ENCODE results near the gene THADA.
"Not testable (repeated sequence)": the region's sequence is repeated elsewhere in the genome, so short reads cannot be mapped to it uniquely, and the experiment has no call there.

Gene THADA

DNA sequence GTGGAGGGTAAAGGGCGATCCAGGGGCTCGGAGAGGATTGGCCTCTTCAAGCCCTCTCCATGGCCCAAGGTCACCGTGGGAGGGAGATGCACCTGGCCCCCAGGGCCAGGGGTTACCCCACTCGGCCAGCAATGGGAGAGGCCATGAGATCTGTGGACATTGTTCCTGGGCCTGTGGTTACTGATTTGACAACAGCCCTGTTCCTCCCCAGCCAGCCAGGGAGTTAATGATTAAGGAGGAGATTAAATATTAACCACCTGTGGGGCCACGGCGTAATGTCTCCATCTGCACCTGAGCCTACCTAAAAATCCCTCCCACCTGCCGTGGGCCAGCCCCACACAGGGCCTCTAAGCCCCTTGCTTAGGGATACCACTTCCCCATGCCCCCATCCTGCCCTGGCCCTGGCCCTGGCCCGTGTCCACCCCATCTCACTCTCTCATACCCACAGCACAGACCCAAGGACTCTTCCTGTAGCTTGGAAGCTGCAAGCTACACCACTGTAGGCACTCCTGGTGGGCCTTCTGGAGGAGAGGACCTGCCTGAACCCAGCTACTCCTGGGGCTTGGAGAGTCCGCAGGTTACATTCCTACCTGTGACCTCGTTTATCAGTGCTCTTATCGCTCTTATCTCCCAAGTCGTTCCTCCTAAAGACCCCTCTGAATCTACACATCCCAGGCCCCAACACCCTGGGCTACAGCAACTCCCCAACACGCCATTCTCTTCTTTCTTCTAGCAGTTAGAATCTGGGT, 401.5 kb downstream of the THADA start:
- no peak for DNase-seq

DNA sequence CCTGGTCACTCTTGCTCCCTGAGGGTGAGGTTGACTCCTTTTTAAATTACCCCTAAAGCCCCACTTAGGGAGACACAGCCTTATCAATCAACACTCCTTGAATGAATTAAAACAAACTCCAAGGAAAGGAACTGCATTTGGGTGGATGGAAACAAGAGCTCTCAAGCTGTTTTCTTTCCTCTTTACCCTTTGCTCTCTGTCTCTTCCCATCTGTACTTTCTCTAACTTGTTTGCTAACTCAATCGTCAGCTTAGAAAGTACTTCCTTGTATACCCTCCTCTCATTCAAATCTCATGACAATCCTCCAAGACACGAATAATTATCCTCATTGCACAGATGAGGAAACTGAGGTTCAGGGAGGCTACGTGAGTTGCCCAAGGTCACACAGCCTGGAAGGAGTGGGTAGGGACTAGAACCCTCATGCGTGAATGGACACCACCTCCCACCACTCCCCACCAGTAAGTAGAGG, 402.2 kb downstream of the THADA start:
- DNase-seq, result no peak

DNA sequence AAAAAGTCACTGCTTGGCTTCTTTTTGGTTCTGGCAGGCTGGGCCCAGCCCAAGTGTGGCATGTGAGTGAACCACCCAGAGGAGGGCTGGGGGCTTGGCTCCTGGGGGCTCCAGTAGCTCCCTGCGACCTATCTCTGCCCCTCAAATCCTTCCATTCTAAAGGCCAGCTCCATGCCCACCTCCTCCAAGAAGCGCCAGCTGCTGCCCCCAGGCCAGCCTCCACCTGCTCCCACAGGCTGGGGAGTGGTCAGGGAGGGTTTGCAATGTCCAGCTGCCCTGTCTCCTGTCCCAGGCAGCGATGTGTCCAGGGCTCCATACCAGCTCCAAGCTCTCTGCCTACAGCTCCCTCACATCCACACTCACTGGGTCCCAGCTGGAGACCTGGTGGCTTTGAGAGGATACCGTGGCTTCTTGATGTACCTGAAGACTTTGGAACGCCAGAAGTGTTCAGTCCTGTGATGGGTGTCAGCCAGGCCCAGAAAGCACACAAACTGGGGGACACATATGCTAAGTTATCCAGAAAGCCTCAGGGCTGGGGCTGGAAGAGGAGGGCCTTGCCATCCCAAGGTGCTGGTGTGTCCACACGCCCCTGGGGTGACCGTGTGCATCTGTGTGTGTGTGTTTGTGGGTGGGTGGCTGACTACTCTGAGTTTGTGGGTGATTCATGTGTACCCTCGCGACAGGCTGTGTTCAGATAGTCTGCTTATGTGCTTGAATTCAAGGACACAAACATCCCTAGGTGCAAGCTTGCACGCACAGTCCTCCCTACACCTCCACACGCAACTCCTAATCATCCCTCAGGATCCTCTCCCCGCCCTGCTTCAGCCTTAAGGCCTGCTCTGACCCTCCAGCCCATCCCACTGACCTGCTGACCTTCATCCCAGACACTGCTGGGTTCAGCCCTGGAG, 402.8 kb downstream of the THADA start:
- DNase-seq, result no peak

DNA sequence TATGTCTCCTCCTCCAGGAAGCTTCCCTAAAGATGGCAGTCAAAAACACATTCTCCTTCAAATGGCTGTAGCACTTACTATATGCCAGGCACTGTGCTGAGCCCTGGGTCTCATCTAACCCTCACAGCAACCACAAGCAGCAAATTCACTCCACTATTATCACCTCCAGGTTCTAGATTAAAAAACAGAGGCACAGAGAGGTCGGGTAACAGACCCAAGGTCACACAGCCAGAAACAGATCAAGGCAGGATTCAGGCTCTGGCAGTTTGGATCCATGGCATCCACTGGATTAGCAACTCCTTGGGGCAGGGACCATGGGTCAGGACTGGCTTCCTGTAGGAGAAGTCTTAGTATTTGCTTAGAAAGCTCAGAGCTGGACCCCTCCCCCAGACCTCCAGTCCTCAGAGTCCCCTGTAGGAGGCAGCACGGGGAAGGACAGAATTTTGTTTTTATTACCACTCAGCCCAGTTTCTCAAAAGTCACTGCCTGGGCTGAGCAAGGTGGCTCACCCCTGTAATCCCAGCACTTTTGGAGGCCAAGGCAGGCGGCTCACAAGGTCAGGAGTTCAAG, 403.8 kb downstream of the THADA start:
- no peak for DNase-seq

DNA sequence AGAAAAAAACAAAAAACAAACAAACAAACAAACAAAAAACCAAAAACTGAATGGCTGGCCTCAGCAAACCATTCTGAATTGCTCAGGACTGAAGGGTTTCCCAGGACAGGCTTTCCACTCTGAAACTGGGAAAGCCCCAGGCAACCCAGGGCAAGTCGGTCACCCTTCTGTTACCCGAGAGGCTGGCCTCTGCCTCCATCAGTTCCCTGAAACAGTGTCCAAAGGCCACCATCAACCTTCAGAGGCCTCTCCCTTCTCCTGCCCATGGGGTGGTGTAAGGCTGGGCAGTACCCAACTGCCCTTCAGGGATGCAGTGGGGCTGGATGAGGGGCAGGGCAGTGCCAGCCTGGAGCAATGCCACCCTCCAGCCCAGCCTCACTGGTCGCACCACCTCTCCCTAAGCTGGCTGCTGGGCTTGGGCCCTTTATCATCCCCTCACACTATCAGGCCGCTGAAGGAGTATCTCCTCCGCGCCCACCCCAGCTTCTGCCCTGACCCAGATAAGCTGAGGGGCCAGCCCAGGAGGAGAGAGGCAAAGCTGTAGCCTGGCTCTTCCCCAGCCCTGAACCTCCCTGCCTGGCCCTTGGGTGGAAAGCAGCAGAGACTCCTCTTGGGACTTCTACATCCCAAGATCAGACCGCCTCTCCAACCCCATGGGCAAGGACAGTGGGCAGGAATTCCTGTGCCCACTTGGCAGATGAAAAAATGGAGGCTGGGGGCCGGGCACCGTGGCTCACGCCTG, 405.4 kb downstream of the THADA start:
- no peak for DNase-seq

DNA sequence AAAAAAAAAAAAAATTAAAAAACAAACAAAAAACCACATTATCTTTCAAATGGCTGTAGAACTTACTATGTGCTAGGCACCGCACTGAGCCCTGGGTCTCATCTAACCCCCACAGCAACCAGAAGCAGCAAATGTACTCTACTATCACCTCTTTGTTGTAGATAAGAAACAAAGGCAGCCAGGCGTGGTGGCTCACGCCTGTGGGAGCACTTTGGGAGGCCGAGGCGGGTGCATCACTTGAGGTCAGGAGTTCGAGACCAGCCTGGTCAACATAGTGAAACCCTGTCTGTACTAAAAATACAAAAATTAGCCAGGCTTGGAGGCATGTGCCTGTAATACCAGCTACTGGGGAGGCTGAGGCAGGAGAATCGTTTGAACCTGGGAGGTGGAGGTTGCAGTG, 406.0 kb downstream of the THADA start:
- DNase-seq, result not testable (repeated sequence)

DNA sequence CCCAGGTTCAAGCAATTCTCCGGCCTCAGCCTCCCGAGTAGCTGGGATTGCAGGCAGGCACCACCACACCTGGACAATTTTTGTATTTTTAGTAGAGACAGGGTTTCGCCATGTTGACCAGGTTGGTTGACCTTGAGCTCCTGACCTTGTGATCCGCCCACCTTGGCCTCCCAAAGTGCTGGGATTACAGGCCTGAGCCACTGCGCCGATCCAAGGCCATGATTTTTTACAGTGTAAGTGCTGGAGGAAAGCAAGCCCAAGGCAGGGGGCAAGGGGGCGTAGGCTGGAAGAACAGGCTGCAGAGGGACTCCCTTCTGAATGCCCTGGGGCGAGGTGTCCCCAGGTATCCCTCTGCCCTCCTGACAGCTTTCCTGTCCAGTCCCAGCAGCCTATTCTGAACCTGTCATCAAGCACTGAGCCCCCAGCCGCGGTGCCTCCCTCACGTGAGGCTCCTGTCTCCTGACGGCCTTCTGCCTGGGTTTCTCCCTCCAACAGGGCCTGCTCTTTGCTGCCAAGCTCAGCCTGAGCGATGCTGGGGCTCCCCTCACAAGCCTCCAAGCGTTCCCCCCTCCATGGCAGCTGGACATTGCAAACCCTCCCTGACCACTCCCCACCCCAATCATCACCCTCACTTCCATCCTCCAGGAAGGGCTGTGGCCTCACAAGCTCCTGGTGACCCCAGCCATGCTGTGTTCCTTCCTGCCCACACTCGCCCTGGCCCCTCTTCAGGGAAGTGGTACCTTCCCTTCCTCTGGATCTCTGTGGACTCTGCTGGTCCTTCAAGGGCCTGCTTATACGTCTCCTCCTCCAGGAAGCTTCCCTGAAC, 407.1 kb downstream of the THADA start:
- DNase-seq, result no peak

DNA sequence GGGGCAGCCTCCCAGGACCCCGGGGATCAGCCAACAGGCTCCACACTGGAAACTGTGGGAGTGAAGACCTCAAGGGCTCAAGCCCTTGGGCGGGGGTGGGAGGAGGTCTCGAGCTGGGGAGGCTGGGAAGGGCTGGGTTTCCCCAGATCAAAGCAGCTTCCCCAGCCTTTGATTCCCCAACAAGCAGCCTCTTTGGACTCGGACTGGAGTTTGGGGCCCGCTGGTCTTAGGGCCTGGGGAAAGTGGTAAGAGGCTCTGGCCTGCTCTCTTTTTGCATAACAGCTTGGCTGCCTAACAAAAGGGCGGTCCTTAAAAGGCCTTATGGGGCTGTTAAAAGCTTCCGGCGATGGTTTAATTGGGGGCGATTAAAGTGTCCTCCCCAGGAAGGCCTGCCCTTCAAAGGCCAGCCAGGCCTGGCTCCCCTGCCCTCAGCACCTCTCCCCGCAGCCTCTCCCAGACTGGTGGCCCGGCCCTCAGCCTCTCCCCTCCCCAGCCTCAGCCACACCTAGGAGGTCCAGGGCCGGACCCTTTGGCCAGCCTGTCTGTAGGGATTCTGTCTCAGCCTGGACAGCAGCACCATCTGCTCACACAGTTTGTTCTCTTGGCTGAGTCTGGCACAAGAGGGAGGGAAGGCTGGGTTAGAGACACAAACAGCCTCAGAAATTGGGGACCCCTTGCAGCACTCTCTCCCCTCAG, 409.0 kb downstream of the THADA start:
- DNase-seq, result no peak

DNA sequence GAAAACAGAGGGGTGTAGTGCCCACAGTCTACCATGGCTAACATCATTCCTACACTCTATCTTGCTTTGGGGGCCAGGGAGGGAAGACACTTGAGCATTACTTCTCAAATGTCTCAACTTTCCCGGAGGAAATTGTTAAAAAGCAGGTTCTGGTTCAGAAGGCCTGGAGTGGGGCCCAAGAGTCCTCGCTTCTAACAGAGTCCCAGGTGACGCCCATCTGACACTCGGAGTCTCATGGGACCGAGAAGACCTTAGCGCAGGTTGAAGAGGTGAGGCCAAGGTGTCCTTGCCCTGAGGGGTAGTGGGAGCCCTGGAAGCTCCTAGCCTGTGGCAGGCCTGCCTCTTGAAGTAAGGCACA, 409.5 kb downstream of the THADA start:
- no peak for DNase-seq

DNA sequence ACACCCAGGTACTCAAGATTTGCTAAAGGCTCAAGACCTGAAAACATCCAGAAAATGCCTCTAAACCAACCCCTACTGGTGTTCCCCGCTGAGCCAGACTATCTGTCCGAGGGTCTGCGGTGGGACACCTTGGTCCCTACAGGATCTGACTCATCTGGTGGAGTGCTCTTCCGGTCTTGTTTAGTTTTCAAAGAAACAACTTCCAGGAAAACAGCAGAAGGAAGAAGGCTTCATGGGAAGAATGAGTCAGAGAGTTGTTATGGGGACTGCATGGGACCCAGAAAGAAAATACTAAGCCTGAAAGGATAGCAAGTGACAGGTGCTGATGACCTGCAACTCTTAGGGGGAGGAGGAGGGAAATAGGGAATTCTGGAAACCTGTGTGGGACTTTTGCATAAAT, 410.7 kb downstream of the THADA start:
- no peak for DNase-seq

DNA sequence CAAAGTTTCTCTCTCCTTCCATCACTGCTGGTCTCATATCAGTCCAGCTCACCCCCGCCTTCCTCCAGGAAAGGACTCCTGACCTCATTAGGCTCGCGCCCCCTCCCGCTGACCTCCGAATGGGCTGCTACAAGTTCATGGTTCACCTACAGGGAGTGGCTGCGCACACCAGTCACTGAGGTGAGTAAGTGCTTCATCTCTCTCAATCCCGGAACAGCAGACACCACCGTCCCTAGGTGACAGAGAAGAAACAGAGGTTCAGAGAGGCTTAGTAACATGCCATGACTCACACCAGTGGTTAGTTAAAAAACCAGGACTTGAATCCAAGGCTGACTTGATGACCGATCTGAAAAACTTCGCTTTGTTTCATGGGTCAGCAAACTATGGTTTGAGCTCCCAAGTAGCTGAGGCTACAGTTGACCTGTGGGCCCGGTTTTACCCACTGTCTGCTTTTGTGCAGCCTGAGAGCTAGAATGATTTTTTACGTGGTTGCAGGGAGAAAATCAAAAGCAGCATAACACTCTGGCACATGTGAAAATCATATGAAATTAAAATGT, 411.4 kb downstream of the THADA start:
- no peak for DNase-seq

DNA sequence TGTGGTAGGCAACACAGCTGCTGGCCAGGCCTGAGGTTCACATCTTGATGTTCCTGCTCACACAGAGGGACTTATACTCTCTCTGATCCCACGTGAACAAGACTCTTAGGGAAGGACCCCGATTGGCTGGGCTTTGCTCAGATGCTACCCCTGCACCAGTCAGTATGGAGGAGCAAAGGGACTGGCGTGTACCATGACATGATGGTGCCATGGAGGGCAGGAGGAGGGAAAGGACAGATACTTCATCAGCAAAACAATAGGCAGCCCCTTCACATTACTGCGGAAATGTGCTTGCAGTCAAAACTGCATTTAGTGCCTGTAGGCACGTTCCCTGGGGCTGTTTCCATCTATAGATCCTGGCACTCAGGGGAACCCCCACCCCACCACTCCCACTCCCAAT, 412.1 kb downstream of the THADA start:
- DNase-seq, result no peak

DNA sequence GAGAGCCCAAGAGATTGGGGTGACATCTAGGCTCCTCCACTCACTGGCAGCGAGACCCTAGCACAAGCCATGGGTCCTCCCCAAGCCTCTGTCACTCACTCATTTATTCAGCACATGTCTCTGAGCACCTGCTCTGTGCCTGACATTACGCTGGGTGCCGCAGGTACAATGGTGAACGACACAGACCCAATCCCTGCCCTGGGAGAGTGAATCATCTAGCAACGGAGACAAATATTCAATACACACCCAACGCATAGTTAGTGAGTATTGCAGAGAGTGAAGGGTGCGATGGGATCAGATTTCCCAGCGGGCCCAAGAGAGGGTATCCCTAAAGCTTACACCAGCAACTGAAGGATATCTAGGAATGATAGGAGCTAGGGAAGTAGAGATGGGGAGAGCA, 414.9 kb downstream of the THADA start:
- no peak for DNase-seq
